Parathyroid adenoma (tissue), 2 donors: ENCODE measurements around the gene SIRPD.

ENCODE experiments used
- H2AFZ ChIP-seq: fragments of 300-600 bp; sonication (generic); one replicate; pipeline ENCODE4 v1.7.0; 2017; ENCODE audit warnings: antibody characterized with exemption, mild to moderate bottlenecking
- H3K27ac ChIP-seq: fragments of 300-600 bp; sonication (generic); one replicate; pipeline ENCODE4 v1.7.0; 2017
- H3K27me3 ChIP-seq: fragments of 300-600 bp; sonication (generic); one replicate; pipeline ENCODE4 v1.7.0; 2017; ENCODE audit warnings: low read length; ENCODE audit not compliant: control insufficient read depth, insufficient read depth
- H3K36me3 ChIP-seq: fragments of 300-600 bp; sonication (generic); one replicate; pipeline ENCODE4 v1.7.0; 2017; ENCODE audit warnings: low read length; ENCODE audit not compliant: control insufficient read depth, insufficient read depth
- H3K4me1 ChIP-seq: fragments of 300-600 bp; sonication (generic); one replicate; pipeline ENCODE4 v1.7.0; 2017; ENCODE audit warnings: control low read depth
- H3K4me2 ChIP-seq: fragments of 300-600 bp; sonication (generic); one replicate; pipeline ENCODE4 v1.7.0; 2017; ENCODE audit warnings: low read length
- H3K4me3 ChIP-seq: fragments of 300-600 bp; sonication (generic); one replicate; pipeline ENCODE4 v1.7.0; 2017; ENCODE audit warnings: low read depth, low read length
- H3K79me2 ChIP-seq: fragments of 300-600 bp; sonication (generic); one replicate; pipeline ENCODE4 v1.7.0; 2017; ENCODE audit warnings: control low read depth
- H3K9ac ChIP-seq: fragments of 300-600 bp; sonication (generic); one replicate; pipeline ENCODE4 v1.7.0; 2017; ENCODE audit warnings: mild to moderate bottlenecking
- H3K9me3 ChIP-seq: fragments of 300-600 bp; sonication (generic); one replicate; pipeline ENCODE4 v1.7.0; 2017; ENCODE audit warnings: low read length; ENCODE audit not compliant: control insufficient read depth
- CTCF ChIP-seq: fragments of 300-600 bp; sonication (generic); IDR thresholded peaks from one replicate; pipeline ENCODE4 v1.7.0; 2017; ENCODE audit warnings: antibody characterized with exemption, mild to moderate bottlenecking
- donor health status: primary hyperparathyroidism.

The SIRPD gene

GRCh38 chr20:1569415-1569881 is 11.9 kb upstream of the SIRPD start:
- Histone ChIP-seq H3K27me3 (no peaks in the 10 kb centered on the region), H3K79me2 (no peaks in the 10 kb centered on the region), H3K9me3 (no peaks in the 10 kb centered on the region), H3K4me2 (no peak overlapping the region), H3K4me1 (no peaks in the 10 kb centered on the region), H3K4me3 (no peak overlapping the region), H3K36me3 (no peaks in the 10 kb centered on the region), H2AFZ (no peak overlapping the region), H3K9ac (no peak overlapping the region), H3K27ac (no peak overlapping the region)
- no peak for TF ChIP-seq CTCF

GRCh38 chr20:1568163-1568490 is 10.6 kb upstream of the SIRPD start:
- H3K9me3 ChIP-seq, result peaks cover 5% of the 10 kb centered on the region
- no peak overlapping the region for H3K4me2 ChIP-seq
- no peak overlapping the region for H3K9ac ChIP-seq
- no peaks in the 10 kb centered on the region for H3K36me3 ChIP-seq
- no peaks in the 10 kb centered on the region for H3K79me2 ChIP-seq
- H3K27ac ChIP-seq, result no peak overlapping the region
- H3K27me3 ChIP-seq, result no peaks in the 10 kb centered on the region
- H2AFZ ChIP-seq, result no peak overlapping the region
- TF ChIP-seq CTCF, result no peak
- H3K4me3 ChIP-seq, result no peak overlapping the region
- H3K4me1 ChIP-seq, result no peaks in the 10 kb centered on the region

- Histone ChIP-seq H3K9me3 (peaks cover 5% of the 10 kb centered on the region), H3K4me2 (no peak overlapping the region), H3K27me3 (no peaks in the 10 kb centered on the region), H3K36me3 (no peaks in the 10 kb centered on the region), H3K79me2 (no peaks in the 10 kb centered on the region), H3K4me1 (no peaks in the 10 kb centered on the region), H3K9ac (no peak overlapping the region), H3K27ac (no peak overlapping the region), H2AFZ (no peak overlapping the region), H3K4me3 (no peak overlapping the region)
- no peak for TF ChIP-seq CTCF
Measured at GRCh38 chr20:1567392-1568162, 10.1 kb upstream of the SIRPD start.

- H2AFZ ChIP-seq, result no peak overlapping the region
- no peak overlapping the region for H3K27ac ChIP-seq
- H3K27me3 ChIP-seq, result no peaks in the 10 kb centered on the region
- H3K9ac ChIP-seq, result no peak overlapping the region
- TF ChIP-seq CTCF, result no peak
- peaks cover 5% of the 10 kb centered on the region for H3K9me3 ChIP-seq
- H3K4me2 ChIP-seq, result no peak overlapping the region
- no peaks in the 10 kb centered on the region for H3K36me3 ChIP-seq
- no peaks in the 10 kb centered on the region for H3K4me1 ChIP-seq
- H3K4me3 ChIP-seq, result no peak overlapping the region
- H3K79me2 ChIP-seq, result no peaks in the 10 kb centered on the region
Measured at GRCh38 chr20:1566701-1567100, 9.2 kb upstream of the SIRPD start.

- Histone ChIP-seq H3K27me3 (no peaks in the 10 kb centered on the region), H2AFZ (no peak overlapping the region), H3K4me2 (no peak overlapping the region), H3K9me3 (peaks cover 5% of the 10 kb centered on the region), H3K27ac (no peak overlapping the region), H3K4me1 (no peaks in the 10 kb centered on the region), H3K9ac (no peak overlapping the region), H3K79me2 (no peaks in the 10 kb centered on the region), H3K4me3 (no peak overlapping the region), H3K36me3 (no peaks in the 10 kb centered on the region)
- TF ChIP-seq CTCF, result no peak
Measured at GRCh38 chr20:1565461-1565860, 8.0 kb upstream of the SIRPD start.
